Measurements from ENCODE around the gene CALD1.

GRCh38 chr7:134887523-134887922 is 108.1 kb downstream of the CALD1 start:
- no peak for TF ChIP-seq CTCF (IDR thresholded peaks at IDR 0.05; ENCODE audit: low read depth, low read length, poor library complexity, severe bottlenecking)
- no peak for TF ChIP-seq EZH2phosphoT487 (IDR thresholded peaks at IDR 0.05; ENCODE audit: borderline replicate concordance, low read length)
